Pancreas (tissue), 10 donors: ENCODE results near the gene ATRX. TPM values are rescaled to one million over a fixed set of nuclear protein-coding genes. Genes with fewer than 3 reads are reported as not detected.
"Not testable (repeated sequence)": the region's sequence is repeated elsewhere in the genome, so short reads cannot be mapped to it uniquely, and the experiment has no call there.

Source experiments
- ATAC-seq, 4 donors: fragments of 200-7000 bp; cut with Tn5 transposase; one replicate each; pipeline versions ENCODE4 v1.8.0 to v1.9.1; 2020; ENCODE audit warnings: mild to moderate bottlenecking in 4 of 4, moderate library complexity in 4 of 4
- DNase-seq, 6 donors: peaks; one replicate each; pipeline ENCODE4 v3.0.0-alpha.2; 2020
- FAIRE-seq: peaks from 2 replicates; lab custom pipeline; 2012; peaks lifted over from hg19 to GRCh38; lab: Jason Lieb, UNC
- H3K27ac ChIP-seq, 4 donors: fragments of 200-600 bp; sonication (generic); 1 replicate in 3 of 4; 2 replicates in 1 of 4; pipeline versions ENCODE4 v1.5.0 to v1.8.0; 2020
- H3K27me3 ChIP-seq, 4 donors: fragments of 200-600 bp; one replicate each; pipeline ENCODE4 v1.8.0; 2021
- H3K36me3 ChIP-seq, 3 donors: fragments of 200-600 bp; sonication (generic) in 1 of 3; one replicate each; pipeline versions ENCODE4 v1.5.0 to v1.8.0; 2020 to 2021
- H3K4me1 ChIP-seq, 3 donors: fragments of 200-600 bp; one replicate each; pipeline ENCODE4 v1.8.0; 2021
- H3K4me3 ChIP-seq, 4 donors: fragments of 200-600 bp; sonication (generic) in 2 of 4; one replicate each; pipeline versions ENCODE4 v1.5.0 to v1.8.0; 2020 to 2021
- H3K9me3 ChIP-seq, 4 donors: fragments of 200-600 bp; one replicate each; pipeline ENCODE4 v1.8.0; 2021
- WGBS, 2 donors: extraction: QIAGEN DNeasy Blood & Tissue Kit; methylation state at CpG; one replicate each; pipeline ENCODE4 v1.1.7; 2013; 5-methylcytosine and 5-hydroxymethylcytosine counted together
- intact Hi-C, 3 donors: fragments of 100-400 bp; cut with DNase I; formaldehyde crosslinking; loops; one replicate each; pipeline versions ENCODE4 v1.11.1 to v1.14.2; 2022
- polyA plus RNA-seq, 2 donors: library from polyadenylated mRNA; stranded (reverse); fragments of 200-250 nt; gene quantifications; one replicate each; pipeline ENCODE4 v1.2.3, GENCODE V29; 2013
- total RNA-seq, 6 donors: library from RNA; stranded (reverse); fragmentation: NEBNext Ultra II Directional in 4 of 6; extraction: Animal tissue kit (Norgen Biotek cat#: 25700) in 4 of 6; gene quantifications; one replicate each; pipeline versions ENCODE4 v1.2.1 to v1.2.4, GENCODE V29; 2021 to 2023
- TF ChIP-seq, protein P1 (sequence below), 4 donors: fragments of 200-600 bp; sonication (generic) in 3 of 4; IDR thresholded peaks; one replicate each; pipeline versions ENCODE4 v1.5.0 to v1.8.0; 2021; ENCODE audit warnings: antibody characterized with exemption in 4 of 4
- donor health status: healthy with polysubstance abuse.
- donor health status: DM: no; HTN: no; CAD: no; lungs with moderate emphysema.
- donor health status: DM: no; HTN: no; CAD: no.
- donor health status: control.
- donor health status: control.
- donor health status: Bipolar disorder and iron deficiency.
- donor health status: DM: yes; HTN: yes; CAD: no.
- donor health status: DM: no; HTN: no; CAD: no.
- donor health status: DM: no; HTN: no; CAD: no.
- donor health status: DM: yes; HTN: yes; CAD: no.

ATRX gene
- total and polyA plus RNA-seq, 8 donors = 11.3 to 57.2 (median 41.5) TPM

DNA sequence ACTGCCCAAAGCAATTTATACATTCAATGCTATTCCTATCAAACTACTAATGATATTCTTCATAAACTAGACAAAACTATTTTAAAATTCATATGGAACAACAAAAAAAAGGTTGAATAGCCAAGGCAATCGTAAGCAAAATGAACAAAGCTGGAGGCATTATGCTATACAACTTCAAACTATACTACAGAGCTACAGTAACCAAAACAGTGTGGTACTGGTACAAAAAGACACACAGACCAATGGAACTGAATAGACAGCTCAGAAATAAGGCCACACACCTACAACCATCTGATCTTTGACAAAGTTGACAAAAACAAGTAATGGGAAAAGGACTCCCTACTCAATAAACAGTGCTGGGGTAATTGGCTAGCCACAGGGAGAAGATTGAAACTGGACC lies 271.8 kb downstream of the ATRX start:
- Histone ChIP-seq H3K4me1 (no peaks in the 10 kb centered on the region), H3K27me3 (no peaks in the 10 kb centered on the region), H3K27ac (no peak overlapping the region), H3K9me3 (no peaks in the 10 kb centered on the region), H3K36me3 (no peaks in the 10 kb centered on the region), H3K4me3 (no peak overlapping the region)
- WGBS, 2 donors = 57 to 98% methylated on average over 1 of the region's 1 CpG
- DNase-seq = no peak
- ATAC-seq = no peak
- intact Hi-C loops = no loop called here
- TF ChIP-seq, protein P1, sequence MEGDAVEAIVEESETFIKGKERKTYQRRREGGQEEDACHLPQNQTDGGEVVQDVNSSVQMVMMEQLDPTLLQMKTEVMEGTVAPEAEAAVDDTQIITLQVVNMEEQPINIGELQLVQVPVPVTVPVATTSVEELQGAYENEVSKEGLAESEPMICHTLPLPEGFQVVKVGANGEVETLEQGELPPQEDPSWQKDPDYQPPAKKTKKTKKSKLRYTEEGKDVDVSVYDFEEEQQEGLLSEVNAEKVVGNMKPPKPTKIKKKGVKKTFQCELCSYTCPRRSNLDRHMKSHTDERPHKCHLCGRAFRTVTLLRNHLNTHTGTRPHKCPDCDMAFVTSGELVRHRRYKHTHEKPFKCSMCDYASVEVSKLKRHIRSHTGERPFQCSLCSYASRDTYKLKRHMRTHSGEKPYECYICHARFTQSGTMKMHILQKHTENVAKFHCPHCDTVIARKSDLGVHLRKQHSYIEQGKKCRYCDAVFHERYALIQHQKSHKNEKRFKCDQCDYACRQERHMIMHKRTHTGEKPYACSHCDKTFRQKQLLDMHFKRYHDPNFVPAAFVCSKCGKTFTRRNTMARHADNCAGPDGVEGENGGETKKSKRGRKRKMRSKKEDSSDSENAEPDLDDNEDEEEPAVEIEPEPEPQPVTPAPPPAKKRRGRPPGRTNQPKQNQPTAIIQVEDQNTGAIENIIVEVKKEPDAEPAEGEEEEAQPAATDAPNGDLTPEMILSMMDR (IDR thresholded peaks at IDR 0.05) = no peak
- FAIRE-seq = no peak

DNA sequence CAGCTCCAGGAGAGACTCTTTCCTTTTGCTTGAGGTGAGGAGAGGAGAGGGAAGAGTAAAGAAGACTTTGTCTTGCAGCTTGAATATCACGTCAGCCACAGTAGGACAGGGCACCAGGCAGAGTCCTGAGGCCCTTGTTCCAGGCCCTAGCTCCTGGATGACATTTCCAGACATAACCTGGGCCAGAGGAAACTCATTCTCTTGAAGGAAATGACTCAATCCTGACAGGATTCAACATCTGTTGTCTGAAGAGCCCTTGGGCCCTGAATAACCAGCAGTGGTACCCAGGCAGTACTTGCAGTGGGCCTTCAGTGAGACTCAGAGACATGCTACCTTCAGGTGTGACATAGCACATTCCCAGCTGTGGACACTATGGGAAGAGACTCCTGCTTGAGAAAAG lies 276.0 kb downstream of the ATRX start:
- Histone ChIP-seq H3K9me3 (no peaks in the 10 kb centered on the region), H3K36me3 (no peaks in the 10 kb centered on the region), H3K27me3 (no peaks in the 10 kb centered on the region), H3K27ac (no peak overlapping the region), H3K4me1 (no peaks in the 10 kb centered on the region), H3K4me3 (no peak overlapping the region)
- FAIRE-seq = no peak
- no peak for DNase-seq
- ATAC-seq = no peak
- intact Hi-C loops = no loop called here
- TF ChIP-seq, protein P1 (IDR thresholded peaks at IDR 0.05) = no peak
- WGBS, 2 donors = 55 to 100% methylated on average over 1 of the region's 1 CpG

DNA sequence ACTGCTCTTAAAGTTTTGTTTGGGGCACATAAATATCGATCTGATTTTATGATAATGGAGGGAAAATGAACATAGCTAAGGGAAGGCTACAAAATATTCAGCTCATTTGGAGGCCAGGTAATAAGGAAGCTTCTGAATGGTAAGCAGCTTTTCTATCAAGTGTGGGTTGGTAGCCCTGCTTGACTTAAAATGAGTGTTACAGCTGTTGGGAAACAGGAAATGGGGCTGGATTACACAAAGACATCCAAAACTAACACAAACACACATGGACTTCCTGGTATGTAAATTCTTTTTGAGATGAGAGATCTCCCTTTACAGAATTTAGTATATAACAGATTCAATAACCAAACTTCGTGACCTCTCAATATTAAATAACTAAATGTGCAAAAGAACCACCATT lies 280.8 kb downstream of the ATRX start:
- Histone ChIP-seq H3K27ac (no peak overlapping the region), H3K9me3 (no peaks in the 10 kb centered on the region), H3K4me1 (peaks cover 0 to 6% (median 0%) of the 10 kb centered on the region in 3 donors), H3K4me3 (no peak overlapping the region), H3K27me3 (no peaks in the 10 kb centered on the region), H3K36me3 (no peaks in the 10 kb centered on the region)
- ATAC-seq = no peak
- intact Hi-C loops = no loop called here
- TF ChIP-seq, protein P1 (IDR thresholded peaks at IDR 0.05) = no peak
- DNase-seq = no peak
- FAIRE-seq = no peak
- 70 to 90% methylated on average over 2 of the region's 2 CpGs for WGBS, 2 donors

DNA sequence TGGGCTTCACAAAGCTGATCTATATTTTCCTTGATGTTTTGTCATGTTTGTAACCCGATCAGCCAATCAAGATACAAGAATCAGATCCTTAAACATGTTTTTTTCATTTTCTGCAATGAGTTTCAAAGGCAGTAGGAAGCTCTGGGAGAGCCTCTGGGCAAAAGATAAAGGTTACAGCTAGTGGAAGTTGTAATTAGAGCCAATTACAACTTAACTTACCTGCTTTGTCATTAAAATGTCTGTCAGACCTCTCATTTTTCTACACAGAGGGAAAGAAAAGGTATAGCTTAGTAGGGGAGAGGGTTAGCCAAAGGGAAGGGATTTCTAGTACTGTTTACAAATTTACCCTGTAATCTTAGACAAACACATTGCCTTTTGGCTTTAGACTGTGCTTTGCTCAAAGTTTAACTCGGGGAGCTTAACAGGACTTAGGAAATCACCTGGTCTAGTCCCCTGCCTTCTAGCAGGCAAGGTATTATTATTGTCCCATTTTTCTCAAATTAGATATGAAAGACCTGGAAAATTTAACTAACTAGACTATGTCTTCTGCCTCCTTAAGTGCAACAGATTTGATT lies 283.0 kb downstream of the ATRX start:
- Histone ChIP-seq H3K27ac (no peak overlapping the region), H3K9me3 (no peaks in the 10 kb centered on the region), H3K36me3 (no peaks in the 10 kb centered on the region), H3K4me3 (no peak overlapping the region), H3K4me1 (peaks cover 0 to 6% (median 0%) of the 10 kb centered on the region in 3 donors), H3K27me3 (peaks cover 0 to 2% (median 0%) of the 10 kb centered on the region in 4 donors)
- intact Hi-C loops = no loop called here
- TF ChIP-seq, protein P1 (IDR thresholded peaks at IDR 0.05) = no peak
- FAIRE-seq (no peak), ATAC-seq (peak; percentile 65 to 87 (median 76)), DNase-seq (no peak)
- 6 to 12% methylated on average over 2 of the region's 2 CpGs for WGBS, 2 donors

DNA sequence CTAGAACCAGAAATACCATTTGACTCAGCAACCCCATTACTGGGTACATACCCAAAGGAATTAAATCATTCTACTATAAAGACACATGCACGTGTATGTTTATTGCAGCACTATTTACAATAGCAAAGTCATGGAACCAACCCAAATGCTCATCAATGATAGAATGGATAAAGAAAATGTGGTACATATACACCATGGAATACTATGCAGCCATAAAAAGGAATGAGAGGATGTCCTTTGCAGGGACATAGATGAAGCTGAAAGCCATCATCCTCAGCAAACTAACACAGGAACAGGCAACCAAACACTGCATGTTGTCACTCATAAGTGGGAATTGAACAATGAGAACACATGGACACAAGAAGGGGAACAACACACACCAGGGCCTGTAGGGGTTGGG lies 285.9 kb downstream of the ATRX start:
- H3K27me3 ChIP-seq, intact Hi-C loops, H3K4me3 ChIP-seq, H3K36me3 ChIP-seq, H3K4me1 ChIP-seq, H3K9me3 ChIP-seq, ATAC-seq, FAIRE-seq, DNase-seq, H3K27ac ChIP-seq: not testable (repeated sequence)
- WGBS, 2 donors = 72 to 75% methylated on average over 1 of the region's 1 CpG
